Progenitor cell of endocrine pancreas (in vitro differentiated cells): ENCODE measurements around the gene ANKS1A. TPM values are rescaled to one million over a fixed set of nuclear protein-coding genes. Genes with fewer than 3 reads are reported as not detected.
A peak's percentile ranks its signal among the peaks of the same experiment; 100 is the strongest.

ENCODE experiments used
- DNase-seq: peaks from one replicate; pipeline ENCODE4 v3.0.0; 2021; ENCODE audit warnings: low spot score; ENCODE audit not compliant: unreplicated experiment
- H3K27ac Mint-ChIP-seq: 2 replicates; pipeline ENCODE4 v1.8.0; 2021; ENCODE audit warnings: mild to moderate bottlenecking, moderate library complexity, mixed read lengths
- H3K27me3 Mint-ChIP-seq: 2 replicates; pipeline ENCODE4 v1.8.0; 2021; ENCODE audit warnings: mixed read lengths
- H3K36me3 Mint-ChIP-seq: 2 replicates; pipeline ENCODE4 v1.8.0; 2022; ENCODE audit warnings: mixed read lengths; ENCODE audit not compliant: insufficient read depth
- H3K4me1 Mint-ChIP-seq: 2 replicates; pipeline ENCODE4 v1.8.0; 2021; ENCODE audit warnings: low read depth, mixed read lengths
- H3K4me3 Mint-ChIP-seq: 2 replicates; pipeline ENCODE4 v1.8.0; 2021; ENCODE audit warnings: low read depth, mild to moderate bottlenecking, moderate library complexity, mixed read lengths
- H3K9me3 Mint-ChIP-seq: 2 replicates; pipeline ENCODE4 v1.8.0; 2021; ENCODE audit warnings: low read depth, mixed read lengths
- total RNA-seq: library from RNA; stranded (reverse); gene quantifications from 2 replicates; pipeline ENCODE4 v1.2.1, GENCODE V29; 2021
- TF ChIP-seq, protein P1 (sequence below): fragments of 200-600 bp; sonication (generic); IDR thresholded peaks from one replicate; pipeline ENCODE4 v1.5.0; 2021; ENCODE audit warnings: antibody characterized with exemption, mild to moderate bottlenecking; ENCODE audit not compliant: unreplicated experiment

ANKS1A gene
- total RNA-seq, 1 donor from 2014 or later: 36.4 TPM

DNA sequence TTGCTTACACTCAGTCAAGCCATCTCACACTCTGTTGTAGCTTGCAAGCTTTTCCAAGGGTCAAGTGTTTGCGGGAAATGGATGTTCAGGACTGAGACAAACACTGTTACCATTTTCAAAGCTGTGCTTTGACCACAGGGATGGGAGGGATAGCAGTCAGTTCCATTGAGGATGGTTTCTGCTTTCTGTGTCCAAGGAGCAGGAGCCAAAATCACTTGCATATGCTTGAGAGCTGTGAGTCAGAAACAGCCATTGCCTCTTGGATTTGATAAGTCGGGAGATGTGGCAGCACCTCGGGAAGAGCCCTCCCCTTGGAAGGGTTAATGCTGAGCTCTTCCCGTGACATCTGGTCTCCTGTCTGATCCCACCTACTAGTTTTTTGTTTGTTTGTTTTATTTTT, 166.8 kb downstream of the ANKS1A start:
- DNase-seq: no peak
- TF ChIP-seq, protein P1, sequence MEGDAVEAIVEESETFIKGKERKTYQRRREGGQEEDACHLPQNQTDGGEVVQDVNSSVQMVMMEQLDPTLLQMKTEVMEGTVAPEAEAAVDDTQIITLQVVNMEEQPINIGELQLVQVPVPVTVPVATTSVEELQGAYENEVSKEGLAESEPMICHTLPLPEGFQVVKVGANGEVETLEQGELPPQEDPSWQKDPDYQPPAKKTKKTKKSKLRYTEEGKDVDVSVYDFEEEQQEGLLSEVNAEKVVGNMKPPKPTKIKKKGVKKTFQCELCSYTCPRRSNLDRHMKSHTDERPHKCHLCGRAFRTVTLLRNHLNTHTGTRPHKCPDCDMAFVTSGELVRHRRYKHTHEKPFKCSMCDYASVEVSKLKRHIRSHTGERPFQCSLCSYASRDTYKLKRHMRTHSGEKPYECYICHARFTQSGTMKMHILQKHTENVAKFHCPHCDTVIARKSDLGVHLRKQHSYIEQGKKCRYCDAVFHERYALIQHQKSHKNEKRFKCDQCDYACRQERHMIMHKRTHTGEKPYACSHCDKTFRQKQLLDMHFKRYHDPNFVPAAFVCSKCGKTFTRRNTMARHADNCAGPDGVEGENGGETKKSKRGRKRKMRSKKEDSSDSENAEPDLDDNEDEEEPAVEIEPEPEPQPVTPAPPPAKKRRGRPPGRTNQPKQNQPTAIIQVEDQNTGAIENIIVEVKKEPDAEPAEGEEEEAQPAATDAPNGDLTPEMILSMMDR: no peak
- H3K27me3 Mint-ChIP-seq: no peaks in the 10 kb centered on the region
- H3K4me3 Mint-ChIP-seq: no peak overlapping the region
- H3K36me3 Mint-ChIP-seq: peaks cover 9% of the 10 kb centered on the region
- H3K4me1 Mint-ChIP-seq: no peaks in the 10 kb centered on the region
- no peaks in the 10 kb centered on the region for H3K9me3 Mint-ChIP-seq
- H3K27ac Mint-ChIP-seq: no peak overlapping the region

DNA sequence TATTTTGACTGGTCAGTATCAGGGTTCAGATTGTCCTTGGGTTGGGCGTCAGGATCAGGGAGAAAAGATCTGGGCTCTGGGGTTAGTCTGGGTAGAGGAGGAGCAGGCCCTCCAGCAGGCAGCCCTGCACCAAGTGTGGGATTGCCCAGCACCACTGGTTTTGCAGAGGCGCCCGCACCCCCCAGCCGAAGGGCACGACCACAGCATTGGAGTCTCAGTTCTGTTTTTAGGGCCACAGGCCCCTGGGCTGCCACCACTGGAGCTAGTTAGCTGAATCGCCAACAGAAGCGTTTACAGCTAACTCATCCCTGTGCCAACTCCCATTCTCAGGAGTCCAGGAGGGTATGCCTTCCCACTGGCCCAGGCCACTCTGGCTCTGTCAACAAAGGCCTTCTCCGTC, 167.9 kb downstream of the ANKS1A start:
- H3K27ac Mint-ChIP-seq: no peak overlapping the region
- no peaks in the 10 kb centered on the region for H3K27me3 Mint-ChIP-seq
- H3K36me3 Mint-ChIP-seq: peaks cover 5% of the 10 kb centered on the region
- no peaks in the 10 kb centered on the region for H3K9me3 Mint-ChIP-seq
- TF ChIP-seq, protein P1: no peak
- no peaks in the 10 kb centered on the region for H3K4me1 Mint-ChIP-seq
- H3K4me3 Mint-ChIP-seq: no peak overlapping the region
- no peak for DNase-seq

DNA sequence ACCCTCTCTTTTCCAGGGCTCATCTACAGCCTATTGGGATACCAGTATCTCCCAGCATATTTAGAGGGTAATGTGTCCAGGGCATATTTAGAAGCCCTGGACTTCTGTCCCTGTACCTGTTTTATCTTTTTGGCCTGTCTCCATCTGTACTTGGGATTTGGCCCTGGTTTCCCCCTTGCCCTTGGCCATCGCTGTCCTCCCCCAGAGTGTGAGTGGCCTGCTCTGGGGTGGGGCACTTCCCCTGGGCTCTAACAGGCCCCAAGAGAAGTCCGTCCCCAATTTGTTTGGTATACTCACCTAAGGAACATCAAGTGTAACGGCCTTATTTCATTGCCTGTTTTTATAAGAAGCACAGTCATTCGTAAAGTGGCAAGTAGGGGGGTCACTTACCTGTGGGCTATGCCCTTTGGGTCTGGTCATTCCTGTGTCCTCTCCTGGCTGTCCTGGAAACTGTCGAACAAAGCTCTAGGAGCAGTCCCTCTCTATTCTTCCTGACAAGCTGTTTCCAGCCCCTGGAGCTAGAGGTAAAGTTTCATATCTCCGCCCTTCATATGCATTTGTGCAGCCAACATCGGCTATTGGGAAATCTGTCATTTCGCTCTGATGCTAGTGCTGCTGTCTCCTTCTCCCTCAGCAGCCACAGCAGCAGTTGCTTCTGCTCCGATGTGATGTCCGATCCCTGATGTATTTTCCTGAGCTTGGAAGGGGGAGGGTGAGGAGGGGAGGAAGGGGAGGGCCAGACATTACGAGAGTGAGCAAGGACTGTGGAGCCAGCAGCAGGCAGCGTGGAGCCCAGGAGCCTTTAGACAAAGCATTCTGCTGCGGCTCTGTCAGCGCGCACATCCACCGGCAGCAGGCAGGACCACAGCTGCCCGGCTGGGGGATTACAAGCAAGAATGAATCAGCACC, 168.6 kb downstream of the ANKS1A start:
- no peak overlapping the region for H3K4me3 Mint-ChIP-seq

DNA sequence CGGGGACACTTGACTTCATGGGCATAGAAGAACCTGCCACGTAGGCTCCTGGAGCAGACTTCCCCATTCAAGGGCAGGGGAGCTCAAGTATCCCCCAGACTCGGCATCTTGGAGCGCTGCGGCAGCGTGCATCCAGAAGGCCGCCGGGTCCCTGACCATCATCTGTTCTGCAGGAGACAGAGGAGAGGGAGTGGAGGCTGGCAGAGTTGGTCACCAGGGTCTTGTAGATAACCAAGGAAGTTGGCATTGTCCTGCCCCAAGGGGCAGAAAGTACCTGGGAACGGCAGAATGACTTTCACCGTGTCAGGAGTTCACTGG, 169.3 kb downstream of the ANKS1A start:
- H3K4me1 Mint-ChIP-seq: no peaks in the 10 kb centered on the region
- no peak overlapping the region for H3K4me3 Mint-ChIP-seq
- H3K36me3 Mint-ChIP-seq: peaks cover 5% of the 10 kb centered on the region
- H3K27me3 Mint-ChIP-seq: no peaks in the 10 kb centered on the region
- H3K9me3 Mint-ChIP-seq: no peaks in the 10 kb centered on the region
- no peak for DNase-seq
- H3K27ac Mint-ChIP-seq: peak overlapping the region; percentile 68
- TF ChIP-seq, protein P1: no peak

More for the DNA sequence above, 168.6 kb downstream of the ANKS1A start:
- no peak for DNase-seq
- no peaks in the 10 kb centered on the region for H3K9me3 Mint-ChIP-seq
- peak overlapping the region; percentile 68 for H3K27ac Mint-ChIP-seq
- H3K4me1 Mint-ChIP-seq: no peaks in the 10 kb centered on the region
- TF ChIP-seq, protein P1: no peak
- H3K27me3 Mint-ChIP-seq: no peaks in the 10 kb centered on the region
- H3K36me3 Mint-ChIP-seq: peaks cover 5% of the 10 kb centered on the region

DNA sequence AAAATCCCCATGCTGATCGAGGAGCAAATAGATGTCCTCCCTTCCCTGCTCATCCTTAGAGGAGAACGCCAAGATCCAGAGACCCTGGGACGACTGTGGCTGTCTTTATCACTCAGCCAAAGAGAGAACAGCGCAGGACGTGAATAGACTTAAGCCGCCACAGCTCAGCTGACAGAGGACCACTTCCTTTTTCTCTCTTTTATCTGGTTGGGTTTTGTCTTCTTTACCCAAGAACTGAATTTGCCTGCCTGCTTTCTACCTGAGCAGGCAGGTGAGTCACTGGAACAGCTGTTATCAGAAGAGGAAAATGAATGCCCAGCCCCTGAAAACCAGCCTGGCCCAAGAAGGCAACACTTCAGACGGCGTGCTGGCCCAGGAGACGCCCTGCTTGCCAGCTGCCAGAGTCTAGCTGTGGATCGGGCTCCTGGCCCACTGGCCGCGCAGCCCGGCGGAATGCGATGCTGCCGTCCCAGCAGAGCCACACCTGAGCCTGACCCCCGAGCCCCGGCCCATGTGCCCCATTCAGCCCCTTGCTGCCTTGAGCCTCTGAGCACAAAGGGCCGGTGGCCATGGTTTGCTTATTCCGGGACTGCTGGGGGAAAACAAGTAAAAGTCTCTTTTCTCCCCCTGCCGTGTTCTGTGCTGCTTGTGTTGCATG, 169.9 kb downstream of the ANKS1A start:
- Mint-ChIP-seq H3K36me3 (peaks cover 5% of the 10 kb centered on the region), H3K4me1 (no peaks in the 10 kb centered on the region), H3K9me3 (no peaks in the 10 kb centered on the region), H3K4me3 (no peak overlapping the region), H3K27me3 (no peaks in the 10 kb centered on the region), H3K27ac (no peak overlapping the region)
- DNase-seq: no peak
- TF ChIP-seq, protein P1: no peak
